Measurements from ENCODE around the gene RNF32.
"Not testable (repeated sequence)": the region's sequence is repeated elsewhere in the genome, so short reads cannot be mapped to it uniquely, and the experiment has no call there.

Gene RNF32

DNA sequence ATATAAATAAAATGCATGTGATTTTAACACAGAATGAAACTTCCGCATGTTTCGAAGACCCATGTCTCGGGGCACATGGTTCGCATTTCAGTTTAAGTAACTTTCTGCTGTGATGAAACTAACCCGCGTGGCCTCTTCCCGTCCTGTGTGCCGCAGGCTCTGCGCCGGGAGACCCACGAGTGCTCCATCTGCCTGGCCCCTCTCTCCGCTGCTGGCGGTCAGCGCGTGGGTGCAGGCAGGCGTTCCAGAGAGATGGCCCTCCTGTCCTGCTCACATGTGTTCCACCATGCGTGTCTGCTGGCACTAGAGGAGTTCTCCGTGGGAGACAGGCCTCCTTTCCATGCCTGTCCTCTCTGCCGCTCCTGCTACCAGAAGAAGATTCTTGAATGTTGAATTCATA, 35.7 kb downstream of the RNF32 start:
- no peak for DNase-seq

DNA sequence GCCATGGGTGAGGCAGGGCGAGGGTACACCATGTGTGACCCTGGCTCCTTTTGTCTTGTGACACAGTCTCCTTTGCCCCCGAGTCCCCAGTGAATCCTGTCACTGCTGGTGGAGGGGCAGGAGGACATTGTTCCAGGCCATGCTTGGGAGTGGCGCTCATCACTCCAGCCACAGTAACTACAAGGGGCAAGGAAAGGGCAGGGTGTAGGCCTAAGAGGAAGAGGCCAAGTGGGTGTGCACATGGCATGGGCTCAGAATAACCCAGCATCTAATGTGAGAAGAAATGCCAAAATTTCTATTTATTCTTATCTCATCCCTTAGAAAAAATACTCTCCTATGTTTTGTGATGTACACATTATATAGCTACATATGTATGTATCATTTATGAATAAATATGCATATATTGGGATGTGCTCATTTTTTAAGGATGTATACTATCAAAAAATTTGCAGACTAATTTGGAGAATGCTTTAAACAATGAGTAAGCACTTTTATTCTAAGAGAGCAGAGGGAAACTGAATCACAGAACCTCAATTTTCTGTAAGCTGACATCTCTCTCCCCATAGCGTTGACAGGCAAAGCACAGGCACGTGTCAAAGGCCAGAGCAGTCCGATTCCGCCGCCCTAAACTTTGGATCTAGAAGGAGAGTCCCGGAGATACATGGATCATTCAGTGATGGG, 36.9 kb downstream of the RNF32 start:
- no peak for DNase-seq

DNA sequence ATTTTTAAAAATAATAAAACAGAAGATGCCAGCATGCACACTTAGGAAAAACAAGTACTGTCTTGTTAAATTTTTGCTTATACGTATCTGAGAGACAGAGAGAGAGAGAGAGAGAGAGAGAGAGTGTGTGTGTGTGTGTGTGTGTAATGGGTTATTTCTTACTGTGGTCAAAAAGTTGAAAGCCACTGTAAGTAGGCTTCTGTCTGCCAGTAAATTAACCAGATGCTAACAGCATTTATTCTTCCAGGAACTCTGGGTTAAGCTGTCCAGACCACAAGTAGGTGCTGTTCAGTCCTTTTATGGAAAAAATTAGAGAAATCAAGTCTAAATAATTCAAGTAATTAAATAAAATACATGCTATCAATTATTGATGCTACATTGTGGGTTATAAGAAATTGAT, 39.7 kb downstream of the RNF32 start:
- no peak for DNase-seq

DNA sequence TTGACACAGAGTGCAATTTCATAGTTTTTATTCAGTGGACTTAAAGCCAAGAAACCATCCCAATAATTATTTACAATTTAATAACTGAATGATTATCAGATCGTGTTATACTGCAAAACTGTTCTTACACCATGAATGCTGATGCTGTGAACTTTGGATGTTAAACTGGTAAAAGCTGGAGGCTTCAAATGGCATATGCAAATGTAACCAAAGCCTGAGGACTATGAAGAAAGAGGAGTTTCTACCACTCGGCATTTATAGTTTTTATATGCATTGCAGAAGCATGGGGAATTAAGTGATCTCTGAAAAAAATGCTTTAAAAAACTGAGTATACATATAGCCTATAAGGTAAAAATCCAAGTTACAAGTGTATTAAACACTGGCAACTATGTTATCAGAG, 42.4 kb downstream of the RNF32 start:
- DNase-seq = no peak

DNA sequence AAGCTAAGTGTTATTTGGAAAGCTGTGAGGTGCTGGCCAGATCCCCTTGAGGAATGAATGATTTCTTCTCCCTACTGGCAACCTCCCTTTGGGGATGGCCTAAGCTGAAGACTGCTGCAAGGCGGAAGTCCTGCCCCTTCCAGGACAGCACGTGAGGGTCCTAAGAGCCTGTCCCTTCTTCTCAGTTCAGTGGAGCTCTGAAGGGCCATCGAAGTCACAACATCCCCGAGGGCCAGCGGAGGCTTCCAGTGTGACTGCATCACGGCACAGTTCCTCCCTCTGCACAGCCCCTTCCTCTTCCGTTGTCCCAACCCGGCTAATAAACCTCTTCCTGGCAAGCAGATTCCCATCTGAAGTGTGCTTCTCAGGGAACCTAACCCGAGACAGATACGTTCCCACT, 43.7 kb downstream of the RNF32 start:
- DNase-seq = no peak

DNA sequence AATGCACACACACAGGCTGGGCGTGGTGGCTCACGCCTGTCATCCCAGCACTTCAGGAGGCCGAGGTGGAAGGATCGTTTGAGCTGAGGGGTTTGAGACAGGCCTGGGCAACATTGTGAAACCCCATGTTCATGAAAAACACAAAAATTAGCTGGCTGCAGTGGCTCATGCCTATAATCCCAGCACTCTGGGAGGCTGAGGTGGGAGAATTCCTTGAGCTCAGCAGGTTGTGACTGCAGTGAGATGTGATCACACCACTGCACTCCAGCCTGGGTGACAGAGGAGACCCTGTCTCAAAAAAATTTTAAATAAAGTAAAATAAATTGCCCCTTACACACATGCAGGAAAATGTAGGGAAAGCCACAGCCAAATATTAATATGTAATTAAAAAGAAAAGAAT, 44.1 kb downstream of the RNF32 start:
- DNase-seq = no peak

DNA sequence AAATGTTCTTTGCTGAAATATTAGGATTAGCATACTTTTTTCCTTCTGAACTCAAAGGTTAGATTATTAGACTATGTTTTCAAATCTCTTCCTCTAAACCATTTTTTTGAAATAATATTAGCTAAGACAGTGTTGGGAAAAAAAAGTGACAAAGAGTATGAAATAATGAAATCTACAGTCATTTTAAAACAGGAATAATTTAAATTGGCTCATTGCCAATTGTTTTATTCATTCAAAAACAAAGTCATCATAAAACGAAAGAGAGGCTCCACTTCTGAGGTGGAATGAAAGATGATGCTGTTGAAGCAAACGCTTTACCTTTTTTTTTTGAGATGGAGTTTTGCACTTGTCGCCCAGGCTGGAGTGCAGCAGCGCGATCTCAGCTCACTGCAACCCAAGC, 51.2 kb downstream of the RNF32 start:
- no peak for DNase-seq

DNA sequence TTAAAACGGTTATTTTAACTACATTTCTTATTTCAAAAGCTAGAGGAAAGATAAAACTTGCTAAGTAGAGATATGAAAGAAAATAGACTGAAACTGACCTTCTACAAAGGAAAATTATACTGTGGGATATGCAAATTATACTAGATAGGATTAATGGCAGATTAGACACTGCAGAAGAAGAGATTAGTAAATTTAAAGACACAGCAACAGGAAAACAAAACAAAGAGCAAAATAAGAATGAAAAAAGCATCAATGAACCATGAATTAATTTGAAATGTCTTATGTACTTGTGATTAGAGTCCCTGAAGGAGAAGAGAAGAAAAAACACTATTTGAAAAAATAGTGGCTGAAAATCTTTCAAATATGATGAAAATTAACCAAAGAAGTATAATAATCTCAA, 52.3 kb downstream of the RNF32 start:
- no peak for DNase-seq

DNA sequence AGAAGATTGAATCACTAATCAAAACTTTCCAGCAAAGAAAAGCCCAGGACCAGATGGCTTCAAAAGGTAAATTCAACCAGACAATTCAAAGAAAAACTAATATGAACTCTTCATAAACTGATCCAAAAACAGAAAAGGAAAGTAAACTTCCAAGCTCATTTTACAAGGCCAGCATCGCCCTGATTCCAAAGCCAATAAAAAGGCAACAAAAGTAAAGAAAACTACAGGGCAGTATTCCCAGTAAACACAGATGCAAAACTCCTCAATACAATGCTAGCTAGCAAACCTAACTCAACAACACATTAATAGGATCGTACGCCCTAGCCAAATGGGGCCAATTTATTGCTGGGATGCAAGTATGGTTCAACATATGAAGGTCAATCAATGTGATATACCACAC, 53.1 kb downstream of the RNF32 start:
- DNase-seq = no peak

DNA sequence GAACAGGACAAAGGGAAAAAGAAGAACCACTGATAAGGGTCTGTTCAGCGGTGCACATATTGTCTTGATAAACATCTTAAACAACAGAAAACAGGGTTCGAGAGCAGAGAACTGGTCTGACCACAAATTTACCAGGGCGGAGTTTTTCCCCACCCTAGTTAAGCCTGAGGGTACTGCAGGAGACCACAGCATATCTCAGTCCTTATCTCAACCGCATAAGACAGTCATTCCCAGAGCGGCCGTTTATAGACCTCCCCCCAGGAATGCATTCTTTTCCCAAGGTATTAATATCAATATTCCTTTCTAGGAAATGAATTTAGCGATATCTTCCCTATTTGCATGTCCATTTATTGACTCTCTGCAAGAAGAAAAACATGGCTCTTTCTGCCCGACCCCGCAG, 56.7 kb downstream of the RNF32 start:
- DNase-seq = not testable (repeated sequence)

DNA sequence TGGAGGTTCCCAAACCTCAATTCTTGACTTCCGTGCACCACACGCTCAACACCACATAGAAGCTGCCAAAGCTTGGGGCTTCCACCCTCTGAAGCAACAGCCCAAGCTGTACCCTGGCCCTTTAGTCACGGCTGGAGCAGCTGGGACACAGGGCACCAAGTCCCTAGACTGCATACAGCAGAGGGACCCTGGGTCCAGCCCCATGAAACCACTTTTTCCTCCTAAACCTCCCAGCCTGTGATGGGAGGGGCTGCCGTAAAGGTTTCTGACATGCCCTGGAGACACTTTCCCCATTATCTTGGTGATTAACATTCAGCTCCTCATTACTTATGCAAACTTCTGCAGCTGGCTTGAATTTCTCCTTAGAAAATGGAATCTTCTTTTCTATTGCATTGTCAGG, 57.9 kb downstream of the RNF32 start:
- DNase-seq = not testable (repeated sequence)

DNA sequence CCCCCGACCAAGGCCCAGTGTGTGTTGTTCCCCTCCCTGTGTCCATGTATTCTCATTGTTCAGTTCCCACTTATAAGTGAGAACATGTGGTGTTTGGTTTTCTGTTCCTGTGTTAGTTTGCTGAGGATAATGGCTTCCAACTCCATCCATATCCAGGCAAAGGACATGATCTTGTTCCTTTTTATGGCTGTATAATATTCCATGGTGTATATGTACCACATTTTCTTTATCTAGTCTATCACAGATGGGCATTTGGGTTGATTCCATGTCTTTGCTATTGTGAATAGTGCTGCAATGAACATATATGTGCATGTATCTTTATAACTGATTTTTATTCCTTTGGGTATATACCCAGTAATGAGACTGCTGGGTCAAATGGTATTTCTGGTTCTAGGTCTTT, 61.2 kb downstream of the RNF32 start:
- DNase-seq = not testable (repeated sequence)

DNA sequence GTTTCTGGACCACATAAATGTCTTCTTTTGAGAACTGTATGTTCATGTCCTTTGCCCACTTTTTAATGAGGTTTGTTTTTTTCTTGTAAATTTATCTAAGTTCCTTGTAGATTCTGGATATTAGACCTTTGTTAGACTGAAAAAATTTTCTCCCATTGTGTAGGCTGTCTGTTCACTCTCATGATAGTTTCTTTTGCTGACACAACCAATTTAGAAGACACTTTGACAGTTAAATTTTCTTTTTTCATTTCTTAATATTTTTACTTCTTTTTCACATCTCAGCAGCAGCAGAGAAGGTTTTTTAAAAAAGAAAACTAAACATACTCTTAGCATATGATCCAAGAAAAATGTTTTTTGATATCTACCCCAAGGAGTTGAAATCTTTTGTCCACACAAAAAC, 61.8 kb downstream of the RNF32 start:
- no peak for DNase-seq

DNA sequence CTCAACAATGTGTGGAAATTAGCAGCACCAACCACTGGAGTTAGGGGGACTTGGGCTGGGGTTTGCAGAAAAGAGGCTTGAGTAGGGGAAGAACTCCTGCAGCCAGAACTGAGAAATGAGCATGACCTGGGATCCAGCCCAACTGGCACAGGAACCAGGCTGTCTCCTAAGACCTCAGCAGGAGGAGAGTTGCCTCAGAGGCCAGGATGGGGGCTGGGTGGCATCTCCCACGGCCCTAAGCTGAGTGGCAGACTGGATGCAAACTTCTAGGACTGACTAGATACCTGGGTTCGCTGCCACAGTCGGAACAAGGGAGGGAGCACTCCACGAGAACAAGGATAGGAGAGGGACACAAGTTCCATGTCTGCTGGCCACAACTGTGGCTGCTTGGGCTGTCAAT, 62.6 kb downstream of the RNF32 start:
- DNase-seq = no peak

DNA sequence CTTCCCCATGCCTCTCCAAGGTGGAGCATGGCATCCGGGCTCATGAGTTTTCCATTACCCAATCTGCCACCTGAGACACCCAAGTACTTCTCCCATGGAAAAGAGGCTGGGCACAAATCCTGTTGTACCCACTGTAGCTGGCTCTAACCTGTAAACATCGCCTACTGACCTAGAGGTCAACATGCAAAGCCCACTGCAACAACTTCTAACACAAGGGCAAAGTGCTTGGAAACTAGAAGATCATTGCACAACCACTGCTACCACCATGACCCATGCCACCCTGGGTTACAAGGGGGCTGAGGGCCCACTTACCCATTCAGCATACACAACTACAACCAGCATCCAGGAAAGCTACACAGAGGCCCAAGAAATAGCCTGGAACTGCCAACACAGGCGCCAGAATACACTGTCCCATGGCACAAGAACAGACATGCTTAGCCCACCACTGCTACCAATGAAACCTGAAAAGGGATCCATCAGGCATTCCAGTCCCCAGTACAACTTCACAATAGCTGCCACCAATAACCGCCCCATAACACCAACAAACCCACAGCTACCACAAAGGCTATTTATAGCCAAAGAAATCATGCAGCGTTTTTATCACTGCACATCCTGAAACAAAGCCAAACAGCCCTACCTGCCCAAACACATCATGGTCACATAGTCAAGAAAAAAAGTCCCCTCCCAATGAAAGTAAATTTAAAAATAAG, 63.4 kb downstream of the RNF32 start:
- DNase-seq = no peak

DNA sequence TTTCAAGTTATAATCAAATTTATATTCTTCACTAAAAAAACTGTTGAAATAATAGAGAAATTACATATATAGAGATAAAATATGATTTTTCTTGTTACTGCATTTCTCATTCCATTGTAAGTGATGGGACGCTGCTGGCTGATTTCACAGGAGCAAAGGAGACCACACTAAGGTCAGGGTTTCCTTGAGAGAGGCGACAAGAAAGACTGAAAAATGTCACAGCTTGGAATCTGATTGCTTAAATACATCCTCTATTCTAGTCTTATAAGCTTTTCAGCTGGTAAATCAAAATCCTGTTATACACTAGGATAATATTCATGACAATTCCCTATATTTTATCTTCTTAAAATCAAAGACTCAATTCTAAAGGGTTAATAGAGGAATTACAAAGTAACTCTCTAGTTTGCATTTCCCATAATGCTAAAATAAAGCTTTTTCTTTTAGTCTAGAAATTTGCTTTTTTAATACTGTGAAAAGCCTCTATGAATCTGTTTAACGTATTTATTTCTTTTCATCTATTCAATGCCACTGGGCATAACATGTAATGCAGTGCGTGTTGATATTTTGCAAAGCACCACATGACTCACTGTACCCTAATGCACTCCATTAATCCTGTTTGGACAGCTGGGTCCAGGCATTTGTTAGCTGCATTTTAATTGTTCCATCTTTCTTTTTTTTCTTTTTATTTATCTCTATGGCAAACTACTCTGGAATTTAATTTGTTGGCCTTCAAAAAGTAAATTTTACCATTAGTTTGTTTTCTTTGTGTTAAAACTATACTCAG, 81.7 kb downstream of the RNF32 start:
- DNase-seq = no peak

DNA sequence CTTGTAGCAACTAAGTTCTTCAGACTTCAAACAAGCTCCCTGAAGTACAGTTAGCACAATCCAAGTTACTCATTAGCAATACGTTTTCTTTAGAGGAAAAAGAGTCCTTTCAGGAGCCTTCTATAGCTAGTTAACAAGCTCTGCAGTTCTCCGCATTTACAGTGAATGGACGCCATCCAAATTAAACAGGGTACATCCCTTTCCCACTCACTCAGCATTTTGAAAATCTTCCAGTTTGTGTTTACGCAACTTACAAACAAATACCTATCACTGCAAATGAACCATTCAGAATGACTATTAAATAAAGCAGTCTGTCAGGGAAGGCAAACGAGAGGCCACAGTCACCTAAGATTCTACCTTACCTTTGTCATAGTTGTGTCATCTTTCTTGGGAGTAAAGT, 84.5 kb downstream of the RNF32 start:
- DNase-seq = no peak

DNA sequence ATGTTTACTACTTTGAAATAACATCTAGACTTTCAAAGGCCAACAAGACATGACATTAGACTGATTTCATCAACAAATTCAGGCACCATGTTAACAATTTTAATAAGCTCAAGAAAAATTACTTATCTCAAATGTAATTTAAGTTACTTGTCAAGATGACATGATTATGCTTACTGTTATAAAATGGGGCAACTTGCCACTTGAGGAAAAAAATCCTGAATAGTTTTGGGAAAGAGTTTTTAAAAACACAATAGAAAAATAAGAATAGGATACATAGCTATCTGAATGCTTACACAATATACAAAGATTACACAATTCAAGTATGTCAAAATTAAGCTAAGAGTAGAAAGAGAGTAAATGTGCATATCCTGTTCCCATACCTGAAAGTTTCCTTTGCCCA, 85.4 kb downstream of the RNF32 start:
- DNase-seq = no peak

Measured in T-helper 9 cell (primary cell).